ENCODE measurements around the gene WDR20.
"Not testable (repeated sequence)": the region's sequence is repeated elsewhere in the genome, so short reads cannot be mapped to it uniquely, and the experiment has no call there.

WDR20 gene

GRCh38 chr14:102139286-102140026, at the start of gene WDR20:
Gene WDR20 (plus strand): TSS chr14:102139897. CDS start chr14:102139924, 27 bp downstream.
- DNase-seq: peak; percentile 96

- DNase-seq: no peak
Measured at GRCh38 chr14:102090713-102091112, 49.0 kb upstream of the WDR20 start.

- no peak for DNase-seq
Measured at GRCh38 chr14:102092806-102093205, 46.9 kb upstream of the WDR20 start.

- DNase-seq: no peak
Measured at GRCh38 chr14:102094101-102094500, 45.6 kb upstream of the WDR20 start.

- no peak for DNase-seq
Measured at GRCh38 chr14:102095231-102095870, 44.3 kb upstream of the WDR20 start.

GRCh38 chr14:102095871-102096568, 43.7 kb upstream of the WDR20 start:
- no peak for DNase-seq

- DNase-seq: peak; percentile 49
Measured at GRCh38 chr14:102096569-102097188, 43.0 kb upstream of the WDR20 start.

GRCh38 chr14:102097441-102098135, 42.1 kb upstream of the WDR20 start:
- no peak for DNase-seq

- DNase-seq: no peak
Measured at GRCh38 chr14:102103062-102103695, 36.5 kb upstream of the WDR20 start.

GRCh38 chr14:102105369-102105768, 34.3 kb upstream of the WDR20 start:
- DNase-seq: no peak

GRCh38 chr14:102109332-102109731, 30.4 kb upstream of the WDR20 start:
- not testable (repeated sequence) for DNase-seq

- DNase-seq: no peak
Measured at GRCh38 chr14:102111101-102111500, 28.6 kb upstream of the WDR20 start.

- no peak for DNase-seq
Measured at GRCh38 chr14:102116361-102117180, 23.1 kb upstream of the WDR20 start.

GRCh38 chr14:102117852-102118251, 21.8 kb upstream of the WDR20 start:
- DNase-seq: no peak

- DNase-seq: no peak
Measured at GRCh38 chr14:102120888-102121287, 18.8 kb upstream of the WDR20 start.

- DNase-seq: no peak
Measured at GRCh38 chr14:102121567-102121966, 18.1 kb upstream of the WDR20 start.

GRCh38 chr14:102124419-102124818, 15.3 kb upstream of the WDR20 start:
- no peak for DNase-seq

GRCh38 chr14:102125546-102125945, 14.2 kb upstream of the WDR20 start:
- DNase-seq: no peak

- DNase-seq: no peak
Measured at GRCh38 chr14:102126807-102127455, 12.8 kb upstream of the WDR20 start.

- DNase-seq: no peak
Measured at GRCh38 chr14:102131741-102132140, 8.0 kb upstream of the WDR20 start.

GRCh38 chr14:102134021-102134420, 5.7 kb upstream of the WDR20 start:
- DNase-seq: not testable (repeated sequence)
